GM23338 (cell line): ENCODE measurements around the gene KISS1R. TPM values are rescaled to one million over a fixed set of nuclear protein-coding genes. Genes with fewer than 3 reads are reported as not detected.

ENCODE experiments used
- ATAC-seq: fragments of 200-7000 bp; cut with Tn5 transposase; 3 replicates; pipeline ENCODE4 v1.9.1; 2020
- DNase-seq: peaks from one replicate; pipeline ENCODE4 v3.0.0-alpha.2; 2015; ENCODE audit warnings: low spot score
- H2AFZ ChIP-seq: fragments of 200-600 bp; sonication (generic); 2 replicates; pipeline ENCODE4 v1.8.0; 2016; ENCODE audit warnings: antibody characterized with exemption, mild to moderate bottlenecking, moderate library complexity
- H3F3A ChIP-seq: fragments of 200-600 bp; sonication (generic); replicated peaks from 2 replicates; pipeline ENCODE4 v1.8.0; 2017; ENCODE audit warnings: antibody characterized with exemption, mixed run types, low read depth
- H3K27ac ChIP-seq: fragments of 200-600 bp; sonication (generic); 2 replicates; pipeline ENCODE4 v1.6.1; 2016; ENCODE audit warnings: low read depth
- H3K27me3 ChIP-seq: fragments of 200-600 bp; sonication (generic); 2 replicates; pipeline ENCODE4 v1.8.0; 2016; ENCODE audit warnings: mild to moderate bottlenecking, mixed run types, moderate library complexity; ENCODE audit not compliant: insufficient read depth
- H3K36me3 ChIP-seq: fragments of 200-600 bp; sonication (generic); 2 replicates; pipeline ENCODE4 v1.8.0; 2016; ENCODE audit warnings: mild to moderate bottlenecking; ENCODE audit not compliant: insufficient read depth
- H3K4me1 ChIP-seq: fragments of 200-600 bp; sonication (generic); 2 replicates; pipeline ENCODE4 v1.8.0; 2016; ENCODE audit warnings: mild to moderate bottlenecking, moderate library complexity; ENCODE audit not compliant: insufficient read depth
- H3K4me2 ChIP-seq: fragments of 200-600 bp; sonication (generic); 2 replicates; pipeline ENCODE4 v1.7.1; 2017; ENCODE audit warnings: mixed run types
- H3K4me3 ChIP-seq: fragments of 200-600 bp; sonication (generic); 2 replicates; pipeline ENCODE4 v1.6.1; 2016; ENCODE audit warnings: mixed run types
- H3K79me2 ChIP-seq: fragments of 200-600 bp; sonication (generic); replicated peaks from 2 replicates; pipeline ENCODE4 v1.8.0; 2017; ENCODE audit warnings: mild to moderate bottlenecking; ENCODE audit not compliant: insufficient read depth
- H3K9me2 ChIP-seq: fragments of 200-600 bp; sonication (generic); 2 replicates; pipeline ENCODE4 v1.8.0; 2017; ENCODE audit not compliant: insufficient read depth
- H4K20me1 ChIP-seq: fragments of 200-600 bp; sonication (generic); replicated peaks from 2 replicates; pipeline ENCODE4 v1.8.0; 2017; ENCODE audit warnings: mild to moderate bottlenecking; ENCODE audit not compliant: insufficient read depth
- H3K27ac Mint-ChIP-seq: 2 replicates; pipeline ENCODE4 v1.8.0; 2020; ENCODE audit warnings: inconsistent platforms, mild to moderate bottlenecking, moderate library complexity, mixed read lengths
- H3K27me3 Mint-ChIP-seq: 3 replicates; pipeline ENCODE4 v1.8.0; 2022; ENCODE audit warnings: low read depth, mild to moderate bottlenecking, moderate library complexity, mixed read lengths, inconsistent platforms; ENCODE audit not compliant: insufficient read depth, poor library complexity
- H3K36me3 Mint-ChIP-seq: 3 replicates; pipeline ENCODE4 v1.8.0; 2021; ENCODE audit warnings: low read depth, mild to moderate bottlenecking, inconsistent platforms, moderate library complexity, mixed read lengths
- H3K4me1 Mint-ChIP-seq: 3 replicates; pipeline ENCODE4 v1.8.0; 2020; ENCODE audit warnings: mild to moderate bottlenecking, inconsistent platforms, mixed read lengths
- H3K4me3 Mint-ChIP-seq: 3 replicates; pipeline ENCODE4 v1.8.0; 2021; ENCODE audit warnings: moderate library complexity, mild to moderate bottlenecking, inconsistent platforms, mixed read lengths
- H3K9me3 Mint-ChIP-seq: 3 replicates; pipeline ENCODE4 v1.8.0; 2020; ENCODE audit warnings: moderate library complexity, mild to moderate bottlenecking, inconsistent platforms, mixed read lengths
- CREB1 ChIP-seq: fragments of 250-450 bp; sonication (Bioruptor Pico); IDR thresholded peaks from 2 replicates; pipeline ENCODE4 v1.5.0; 2020; ENCODE audit warnings: low read depth, mild to moderate bottlenecking, moderate library complexity
- CTCF ChIP-seq, 2 experiments: fragments of 200-600 bp in 1 of 2; sonication (generic) in 1 of 2; conservative IDR thresholded peaks; 2 replicates each; pipeline versions ENCODE4 v1.5.1 to v1.6.1; 2016 to 2017; ENCODE audit warnings: antibody characterized with exemption in 2 of 2, low read depth in 2 of 2, mild to moderate bottlenecking in 2 of 2, moderate library complexity in 1 of 2
- EZH2 ChIP-seq: fragments of 200-600 bp; sonication (generic); IDR thresholded peaks from one replicate; pipeline ENCODE4 v1.8.0; 2017; ENCODE audit warnings: antibody characterized with exemption, mild to moderate bottlenecking, low read depth; ENCODE audit not compliant: unreplicated experiment
- EZH2phosphoT487 ChIP-seq: fragments of 200-600 bp; sonication (generic); IDR thresholded peaks from one replicate; pipeline ENCODE4 v1.8.1; 2018; ENCODE audit warnings: antibody characterized with exemption; ENCODE audit not compliant: unreplicated experiment
- JUNB ChIP-seq: IDR thresholded peaks from one replicate; pipeline ENCODE4 v1.6.1; 2016; ENCODE audit warnings: antibody characterized with exemption; ENCODE audit not compliant: unreplicated experiment
- NANOG ChIP-seq: IDR thresholded peaks from 2 replicates; pipeline ENCODE4 v1.6.1; 2016; ENCODE audit warnings: antibody characterized with exemption, borderline replicate concordance
- POLR2AphosphoS5 ChIP-seq: IDR thresholded peaks from 2 replicates; pipeline ENCODE4 v1.6.1; 2016; ENCODE audit warnings: antibody characterized with exemption, low read depth
- REST ChIP-seq: IDR thresholded peaks from one replicate; pipeline ENCODE4 v1.6.1; 2018; ENCODE audit warnings: antibody characterized with exemption; ENCODE audit not compliant: unreplicated experiment
- STAT1 ChIP-seq: IDR thresholded peaks from one replicate; pipeline ENCODE4 v1.6.1; 2016; ENCODE audit warnings: antibody characterized with exemption; ENCODE audit not compliant: unreplicated experiment
- ZNF114 ChIP-seq: fragments of 250-450 bp; sonication (Bioruptor Pico); IDR thresholded peaks from 2 replicates; pipeline ENCODE4 v1.5.0; 2020; ENCODE audit warnings: mild to moderate bottlenecking, moderate library complexity
- ZNF331 ChIP-seq: fragments of 250-450 bp; sonication (Bioruptor Pico); IDR thresholded peaks from 2 replicates; pipeline ENCODE4 v1.5.0; 2020; ENCODE audit warnings: low read depth, mild to moderate bottlenecking, moderate library complexity
- polyA plus RNA-seq: library from polyadenylated mRNA; unstranded; fragments of >200 nt; fragmentation: Nextera tagmentation; extraction: Ambion mirVana; gene quantifications from 2 replicates; pipeline ENCODE4 v1.2.1, GENCODE V29; 2016
- total RNA-seq: library from RNA; depleted of rRNA; stranded (reverse); fragments of >200 nt; shearing (Covaris generic); gene quantifications from 2 replicates; pipeline ENCODE4 v1.2.3, GENCODE V29; 2014
- TF ChIP-seq, protein P1 (sequence below): IDR thresholded peaks from 2 replicates; pipeline ENCODE4 v1.6.1; 2016; ENCODE audit warnings: antibody characterized with exemption

The KISS1R gene
- total and polyA plus RNA-seq, 2 experiments from 2014 or later: 0.78 to 4.0 TPM

GRCh38 chr19:881385-882071, 35.6 kb upstream of the KISS1R start:
- Mint-ChIP-seq H3K4me3 (no peak overlapping the region), H3K9me3 (no peaks in the 10 kb centered on the region; the same call in 2 of the 3 replicates), H3K27me3 (peaks cover 2% of the 10 kb centered on the region), H3K27ac (no peak overlapping the region), H3K36me3 (peaks cover 26% of the 10 kb centered on the region; the same call in 2 of the 3 replicates), H3K4me1 (no peaks in the 10 kb centered on the region)
- Histone ChIP-seq H4K20me1 (no peaks in the 10 kb centered on the region; the same call in 1 of the 2 replicates), H3K79me2 (no peaks in the 10 kb centered on the region), H3K4me3 (no peak overlapping the region), H2AFZ (no peak overlapping the region), H3K27me3 (no peaks in the 10 kb centered on the region), H3F3A (no peaks in the 10 kb centered on the region), H3K4me1 (no peaks in the 10 kb centered on the region), H3K9me2 (no peaks in the 10 kb centered on the region), H3K4me2 (no peak overlapping the region), H3K36me3 (no peaks in the 10 kb centered on the region), H3K27ac (no peak overlapping the region)
- DNase-seq (no peak), ATAC-seq (no peak)
- TF ChIP-seq POLR2AphosphoS5: no peak
- TF ChIP-seq NANOG: no peak
- TF ChIP-seq EZH2phosphoT487: no peak
- no peak for TF ChIP-seq ZNF331
- TF ChIP-seq REST: no peak
- no peak for TF ChIP-seq CTCF (conservative IDR thresholded peaks at IDR 0.05; ENCODE audit: low read depth in 2 of 2)
- no peak for TF ChIP-seq EZH2
- no peak for TF ChIP-seq ZNF114 (CRISPR knock-in tag)
- TF ChIP-seq, protein P1, sequence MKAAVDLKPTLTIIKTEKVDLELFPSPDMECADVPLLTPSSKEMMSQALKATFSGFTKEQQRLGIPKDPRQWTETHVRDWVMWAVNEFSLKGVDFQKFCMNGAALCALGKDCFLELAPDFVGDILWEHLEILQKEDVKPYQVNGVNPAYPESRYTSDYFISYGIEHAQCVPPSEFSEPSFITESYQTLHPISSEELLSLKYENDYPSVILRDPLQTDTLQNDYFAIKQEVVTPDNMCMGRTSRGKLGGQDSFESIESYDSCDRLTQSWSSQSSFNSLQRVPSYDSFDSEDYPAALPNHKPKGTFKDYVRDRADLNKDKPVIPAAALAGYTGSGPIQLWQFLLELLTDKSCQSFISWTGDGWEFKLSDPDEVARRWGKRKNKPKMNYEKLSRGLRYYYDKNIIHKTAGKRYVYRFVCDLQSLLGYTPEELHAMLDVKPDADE: no peak
- TF ChIP-seq JUNB: no peak
- no peak for TF ChIP-seq CREB1 (CRISPR knock-in tag)
- TF ChIP-seq STAT1: no peak
